PC-9 (cell line): ENCODE measurements around the gene SLC25A47.

Source experiments
- CTCF ChIP-seq: fragments of 200-600 bp; sonication (generic); conservative IDR thresholded peaks from 2 replicates; pipeline ENCODE4 v1.6.1; 2017; ENCODE audit warnings: mixed run types, antibody characterized with exemption, mild to moderate bottlenecking, moderate library complexity
- EZH2 ChIP-seq: fragments of 200-600 bp; sonication (generic); IDR thresholded peaks from 2 replicates; pipeline ENCODE4 v1.8.0; 2017; ENCODE audit warnings: antibody characterized with exemption, low read depth

- TF ChIP-seq CTCF (no peak), EZH2 (no peak)
These were observed 31.6 kb upstream of the SLC25A47 start for GRCh38 chr14:100291305-100292075.
